Smooth muscle cell (in vitro differentiated cells): ENCODE data around the gene ETHE1. TPM values are rescaled to one million over a fixed set of nuclear protein-coding genes. Genes with fewer than 3 reads are reported as not detected.

ENCODE experiments used
- DNase-seq: peaks from one replicate; lab custom pipeline; 2025; ENCODE audit not compliant: unreplicated experiment; lab: John Stamatoyannopoulos, UW
- H2AFZ ChIP-seq: fragments of 200-600 bp; sonication (generic); 2 replicates; pipeline ENCODE4 v1.6.0; 2016; ENCODE audit warnings: antibody characterized with exemption, low read depth, mild to moderate bottlenecking
- H3F3A ChIP-seq: fragments of 200-600 bp; sonication (generic); 2 replicates; pipeline ENCODE4 v1.6.0; 2017; ENCODE audit warnings: antibody characterized with exemption, low read depth
- H3K27ac ChIP-seq: fragments of 200-600 bp; sonication (generic); 2 replicates; pipeline ENCODE4 v1.5.1; 2016; ENCODE audit warnings: low read depth, mild to moderate bottlenecking
- H3K27me3 ChIP-seq: fragments of 200-600 bp; sonication (generic); 2 replicates; pipeline ENCODE4 v1.6.1; 2016; ENCODE audit warnings: low read depth, mild to moderate bottlenecking
- H3K36me3 ChIP-seq: fragments of 200-600 bp; sonication (generic); 2 replicates; pipeline ENCODE4 v1.5.1; 2016; ENCODE audit warnings: low read depth
- H3K4me1 ChIP-seq: fragments of 200-600 bp; sonication (generic); 2 replicates; pipeline ENCODE4 v1.5.1; 2016; ENCODE audit warnings: low read depth
- H3K4me2 ChIP-seq: fragments of 200-600 bp; sonication (generic); 2 replicates; pipeline ENCODE4 v1.6.0; 2016; ENCODE audit warnings: mild to moderate bottlenecking
- H3K4me3 ChIP-seq: fragments of 200-600 bp; sonication (generic); 2 replicates; pipeline ENCODE4 v1.5.1; 2016; ENCODE audit warnings: mild to moderate bottlenecking
- H3K79me2 ChIP-seq: fragments of 200-600 bp; sonication (generic); 2 replicates; pipeline ENCODE4 v1.6.0; 2016; ENCODE audit warnings: low read depth, mild to moderate bottlenecking
- H3K9ac ChIP-seq: fragments of 200-600 bp; sonication (generic); 2 replicates; pipeline ENCODE4 v1.6.0; 2016; ENCODE audit warnings: low read depth
- H3K9me3 ChIP-seq: fragments of 200-600 bp; sonication (generic); replicated peaks from 2 replicates; pipeline ENCODE4 v1.5.1; 2016; ENCODE audit warnings: low read depth
- H4K20me1 ChIP-seq: fragments of 200-600 bp; sonication (generic); 2 replicates; pipeline ENCODE4 v1.6.0; 2016; ENCODE audit warnings: low read depth
- WGBS: methylation state at CpG from one replicate; pipeline ENCODE4 v1.1.7; 2016; ENCODE audit warnings: low lambda C conversion rate; 5-methylcytosine and 5-hydroxymethylcytosine counted together
- polyA plus RNA-seq: library from polyadenylated mRNA; unstranded; fragments of >200 nt; fragmentation: Nextera tagmentation; extraction: Ambion mirVana; gene quantifications from 2 replicates; pipeline ENCODE4 v1.2.1, GENCODE V29; 2016
- total RNA-seq: library from RNA; depleted of rRNA; stranded (reverse); fragments of >200 nt; gene quantifications from 2 replicates; pipeline ENCODE4 v1.2.3, GENCODE V29; 2014
- TF ChIP-seq, protein P1 (sequence below): fragments of 200-600 bp; sonication (generic); IDR thresholded peaks from 2 replicates; pipeline ENCODE4 v1.5.1; 2017; ENCODE audit warnings: borderline replicate concordance, mild to moderate bottlenecking, antibody characterized with exemption; ENCODE audit not compliant: insufficient read depth, poor library complexity, severe bottlenecking

The ETHE1 gene
- total and polyA plus RNA-seq, 2 experiments from 2014 or later: 61.1 to 61.4 TPM

DNA sequence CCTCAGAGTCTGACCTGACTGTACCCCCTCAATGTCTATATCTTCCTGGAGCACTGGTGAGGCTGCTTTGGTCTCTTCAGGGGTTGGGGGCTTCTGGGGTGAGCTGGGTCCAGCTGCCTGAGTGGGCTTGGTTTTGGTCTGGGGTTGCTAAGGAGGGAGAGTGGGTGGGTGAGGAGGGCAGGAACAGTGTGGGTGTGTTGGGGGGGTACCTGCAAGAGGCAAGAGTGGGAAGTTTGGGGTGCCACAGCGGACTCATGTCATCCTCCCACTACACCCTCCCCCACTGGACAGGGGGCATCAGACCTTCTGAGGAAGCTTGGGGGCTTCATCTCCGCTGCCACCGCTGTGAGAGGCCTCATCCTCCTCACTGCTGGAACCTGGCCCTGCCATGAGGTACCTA is 19.6 kb upstream of the ETHE1 start:
- Histone ChIP-seq H3K79me2 (no peaks in the 10 kb centered on the region), H3K4me2 (no peak overlapping the region), H3F3A (no peaks in the 10 kb centered on the region), H3K27me3 (no peaks in the 10 kb centered on the region), H3K36me3 (no peaks in the 10 kb centered on the region), H3K9ac (no peak overlapping the region), H3K4me1 (no peaks in the 10 kb centered on the region), H3K27ac (no peak overlapping the region), H3K9me3 (no peaks in the 10 kb centered on the region), H4K20me1 (no peaks in the 10 kb centered on the region), H2AFZ (no peak overlapping the region), H3K4me3 (no peak overlapping the region)
- 100% methylated on average over 3 of the region's 3 CpGs for WGBS
- no peak for DNase-seq
- TF ChIP-seq, protein P1, sequence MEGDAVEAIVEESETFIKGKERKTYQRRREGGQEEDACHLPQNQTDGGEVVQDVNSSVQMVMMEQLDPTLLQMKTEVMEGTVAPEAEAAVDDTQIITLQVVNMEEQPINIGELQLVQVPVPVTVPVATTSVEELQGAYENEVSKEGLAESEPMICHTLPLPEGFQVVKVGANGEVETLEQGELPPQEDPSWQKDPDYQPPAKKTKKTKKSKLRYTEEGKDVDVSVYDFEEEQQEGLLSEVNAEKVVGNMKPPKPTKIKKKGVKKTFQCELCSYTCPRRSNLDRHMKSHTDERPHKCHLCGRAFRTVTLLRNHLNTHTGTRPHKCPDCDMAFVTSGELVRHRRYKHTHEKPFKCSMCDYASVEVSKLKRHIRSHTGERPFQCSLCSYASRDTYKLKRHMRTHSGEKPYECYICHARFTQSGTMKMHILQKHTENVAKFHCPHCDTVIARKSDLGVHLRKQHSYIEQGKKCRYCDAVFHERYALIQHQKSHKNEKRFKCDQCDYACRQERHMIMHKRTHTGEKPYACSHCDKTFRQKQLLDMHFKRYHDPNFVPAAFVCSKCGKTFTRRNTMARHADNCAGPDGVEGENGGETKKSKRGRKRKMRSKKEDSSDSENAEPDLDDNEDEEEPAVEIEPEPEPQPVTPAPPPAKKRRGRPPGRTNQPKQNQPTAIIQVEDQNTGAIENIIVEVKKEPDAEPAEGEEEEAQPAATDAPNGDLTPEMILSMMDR: no peak

DNA sequence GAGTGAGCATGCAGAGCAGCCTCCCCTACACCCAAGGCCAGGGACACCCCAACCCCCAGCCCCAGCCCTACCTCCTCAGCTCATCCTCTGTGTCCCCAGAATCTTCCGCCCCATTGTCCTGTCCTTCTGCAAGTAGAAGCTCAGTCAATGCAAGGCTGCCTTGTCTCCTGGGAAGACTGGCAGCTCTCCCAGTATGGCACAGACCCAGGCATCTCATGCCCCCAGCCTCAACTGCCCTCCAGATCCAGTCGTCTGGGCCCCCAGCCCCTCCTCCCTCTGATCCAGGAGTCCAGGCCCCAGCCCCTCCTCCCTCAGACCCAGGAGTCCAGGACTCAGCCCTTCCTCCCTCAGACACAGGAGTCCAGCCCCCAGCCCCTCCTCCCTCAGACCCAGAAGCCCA is 19.0 kb upstream of the ETHE1 start:
- DNase-seq: no peak
- TF ChIP-seq, protein P1: no peak
- H3K27me3 ChIP-seq: no peaks in the 10 kb centered on the region

DNA sequence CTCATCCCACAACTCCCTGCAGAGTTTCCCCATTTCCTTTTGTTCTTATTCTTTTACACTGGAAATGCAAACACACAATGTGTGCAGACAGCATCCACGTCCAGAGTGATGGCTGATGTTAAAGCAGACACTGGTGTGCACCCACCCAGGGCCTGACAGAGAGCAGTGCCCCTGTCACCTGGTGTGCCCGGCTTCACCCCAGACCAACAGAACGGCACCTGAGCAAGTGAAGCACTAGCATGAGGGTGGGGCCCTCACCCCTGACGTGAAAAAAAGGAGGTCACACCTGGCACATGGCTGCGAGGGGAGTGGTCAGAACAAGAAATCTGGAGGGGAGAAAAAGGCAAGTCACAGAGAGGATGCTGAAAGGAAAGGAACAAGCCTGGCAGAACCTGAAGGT is 18.3 kb upstream of the ETHE1 start:
- Histone ChIP-seq H3K4me2 (no peak overlapping the region), H4K20me1 (no peaks in the 10 kb centered on the region), H3K79me2 (no peaks in the 10 kb centered on the region), H3K27ac (no peak overlapping the region), H3F3A (no peaks in the 10 kb centered on the region), H3K36me3 (no peaks in the 10 kb centered on the region), H3K27me3 (no peaks in the 10 kb centered on the region), H3K9me3 (no peaks in the 10 kb centered on the region), H2AFZ (no peak overlapping the region), H3K4me1 (no peaks in the 10 kb centered on the region), H3K4me3 (no peak overlapping the region), H3K9ac (no peak overlapping the region)
- 95% methylated on average over 5 of the region's 5 CpGs for WGBS
- no peak for DNase-seq
- TF ChIP-seq, protein P1: no peak

More for the DNA sequence above, 19.0 kb upstream of the ETHE1 start:
- no peaks in the 10 kb centered on the region for H3K4me1 ChIP-seq
- no peak overlapping the region for H3K27ac ChIP-seq
- no peaks in the 10 kb centered on the region for H3K36me3 ChIP-seq
- no peaks in the 10 kb centered on the region for H3K9me3 ChIP-seq
- H2AFZ ChIP-seq: no peak overlapping the region
- H3K4me2 ChIP-seq: no peak overlapping the region
- H3K4me3 ChIP-seq: no peak overlapping the region
- H3K9ac ChIP-seq: no peak overlapping the region
- H4K20me1 ChIP-seq: no peaks in the 10 kb centered on the region
- no peaks in the 10 kb centered on the region for H3K79me2 ChIP-seq
- H3F3A ChIP-seq: no peaks in the 10 kb centered on the region
- 100% methylated on average over 2 of the region's 2 CpGs for WGBS

DNA sequence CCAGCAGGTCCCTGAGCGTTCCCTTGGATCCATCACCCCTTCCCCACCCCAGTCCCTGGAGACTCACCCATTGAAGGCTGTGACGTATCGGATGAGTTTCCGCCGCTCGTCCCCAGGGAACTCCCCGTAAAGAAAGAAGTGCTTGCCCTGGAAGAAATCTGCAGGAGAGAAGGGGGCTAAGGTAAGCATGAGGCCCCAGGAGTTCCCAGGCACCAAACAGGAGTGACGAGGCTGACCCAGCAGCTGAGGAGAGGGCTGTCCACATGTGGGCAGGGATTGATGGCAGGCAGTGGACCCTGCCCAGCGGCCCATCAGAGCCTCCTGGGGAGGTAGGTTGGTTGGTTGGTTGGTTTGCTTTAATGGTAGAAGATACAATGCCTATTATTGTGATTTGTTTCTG is 17.1 kb upstream of the ETHE1 start:
- TF ChIP-seq, protein P1: no peak

More for the DNA sequence above, 17.1 kb upstream of the ETHE1 start:
- H3K27me3 ChIP-seq: no peaks in the 10 kb centered on the region
- no peak for DNase-seq
- H2AFZ ChIP-seq: no peak overlapping the region
- no peaks in the 10 kb centered on the region for H3K79me2 ChIP-seq
- no peaks in the 10 kb centered on the region for H3K9me3 ChIP-seq
- no peak overlapping the region for H3K4me3 ChIP-seq
- H3K9ac ChIP-seq: no peak overlapping the region
- H3K36me3 ChIP-seq: peaks cover 2% of the 10 kb centered on the region
- no peaks in the 10 kb centered on the region for H3K4me1 ChIP-seq
- no peak overlapping the region for H3K27ac ChIP-seq
- no peaks in the 10 kb centered on the region for H3F3A ChIP-seq
- WGBS: 98% methylated on average over 9 of the region's 9 CpGs
- no peaks in the 10 kb centered on the region for H4K20me1 ChIP-seq
- H3K4me2 ChIP-seq: no peak overlapping the region
